Peyer's patch (tissue), 4 donors: ENCODE results near the gene SLC12A8.

ENCODE experiments used
- CTCF ChIP-seq, 6 experiments: fragments of 450-650 bp in 4 of 6; fragments of 200-600 bp in 2 of 6; sonication (generic) in 1 of 6; IDR thresholded peaks; one replicate each; pipeline ENCODE4 v1.5.1; 2017 to 2019; ENCODE audit warnings: antibody characterized with exemption in 6 of 6, mild to moderate bottlenecking in 3 of 6, moderate library complexity in 1 of 6
- POLR2A ChIP-seq, 2 donors: fragments of 450-650 bp; IDR thresholded peaks; one replicate each; pipeline ENCODE4 v1.5.1; 2017; ENCODE audit warnings: antibody characterized with exemption in 2 of 2, mild to moderate bottlenecking in 2 of 2, moderate library complexity in 2 of 2

GRCh38 chr3:125119752-125120378 lies 92.7 kb downstream of the SLC12A8 start:
- TF ChIP-seq CTCF (IDR thresholded peaks at IDR 0.05) (no peak), POLR2A (IDR thresholded peaks at IDR 0.05) (no peak)
